ENCODE data around the gene ICOS.
"Not testable (repeated sequence)": the region's sequence is repeated elsewhere in the genome, so short reads cannot be mapped to it uniquely, and the experiment has no call there.

The ICOS gene

GRCh38 chr2:203973000-203973399 is 36.4 kb downstream of the ICOS start:
- no peak for DNase-seq (ENCODE audit: low read depth in 2 of 3, low spot score in 1 of 3)

GRCh38 chr2:203973676-203974075 is 37.1 kb downstream of the ICOS start:
- no peak for DNase-seq (ENCODE audit: low read depth in 2 of 3, low spot score in 1 of 3)

GRCh38 chr2:203975912-203976311 is 39.3 kb downstream of the ICOS start:
- DNase-seq (ENCODE audit: low read depth in 2 of 3, low spot score in 1 of 3): no peak

- no peak for DNase-seq (ENCODE audit: low read depth in 2 of 3, low spot score in 1 of 3)
These were observed 45.7 kb downstream of the ICOS start for GRCh38 chr2:203982276-203982675.

GRCh38 chr2:203983064-203983715 is 46.6 kb downstream of the ICOS start:
- DNase-seq (ENCODE audit: low read depth in 2 of 3, low spot score in 1 of 3): no peak

GRCh38 chr2:203985978-203986377 is 49.4 kb downstream of the ICOS start:
- DNase-seq (ENCODE audit: low read depth in 2 of 3, low spot score in 1 of 3): not testable (repeated sequence)

GRCh38 chr2:203987959-203988358 is 51.4 kb downstream of the ICOS start:
- no peak for DNase-seq (ENCODE audit: low read depth in 2 of 3, low spot score in 1 of 3)

GRCh38 chr2:203988500-203989260 is 52.1 kb downstream of the ICOS start:
- no peak for DNase-seq (ENCODE audit: low read depth in 2 of 3, low spot score in 1 of 3)

GRCh38 chr2:203989521-203989920 is 53.0 kb downstream of the ICOS start:
- no peak for DNase-seq (ENCODE audit: low read depth in 2 of 3, low spot score in 1 of 3)

GRCh38 chr2:203992509-203992908 is 55.9 kb downstream of the ICOS start:
- no peak for DNase-seq (ENCODE audit: low read depth in 2 of 3, low spot score in 1 of 3)

GRCh38 chr2:203993011-203993410 is 56.4 kb downstream of the ICOS start:
- no peak for DNase-seq (ENCODE audit: low read depth in 2 of 3, low spot score in 1 of 3)

GRCh38 chr2:203993560-203993959 is 57.0 kb downstream of the ICOS start:
- DNase-seq (ENCODE audit: low read depth in 2 of 3, low spot score in 1 of 3): no peak

- no peak for DNase-seq (ENCODE audit: low read depth in 2 of 3, low spot score in 1 of 3)
These were observed 58.2 kb downstream of the ICOS start for GRCh38 chr2:203994735-203995134.

GRCh38 chr2:203996692-203997091 is 60.1 kb downstream of the ICOS start:
- no peak for DNase-seq (ENCODE audit: low read depth in 2 of 3, low spot score in 1 of 3)

GRCh38 chr2:203997481-203997880 is 60.9 kb downstream of the ICOS start:
- no peak for DNase-seq (ENCODE audit: low read depth in 2 of 3, low spot score in 1 of 3)

- no peak for DNase-seq (ENCODE audit: low read depth in 2 of 3, low spot score in 1 of 3)
These were observed 61.6 kb downstream of the ICOS start for GRCh38 chr2:203997980-203998809.

- no peak for DNase-seq (ENCODE audit: low read depth in 2 of 3, low spot score in 1 of 3)
These were observed 63.3 kb downstream of the ICOS start for GRCh38 chr2:203999835-204000234.

GRCh38 chr2:204000446-204000845 is 63.9 kb downstream of the ICOS start:
- no peak for DNase-seq (ENCODE audit: low read depth in 2 of 3, low spot score in 1 of 3)

- no peak for DNase-seq (ENCODE audit: low read depth in 2 of 3, low spot score in 1 of 3)
These were observed 66.9 kb downstream of the ICOS start for GRCh38 chr2:204003276-204003990.

- no peak for DNase-seq (ENCODE audit: low read depth in 2 of 3, low spot score in 1 of 3)
These were observed 68.3 kb downstream of the ICOS start for GRCh38 chr2:204004912-204005311.

Measured in stimulated activated CD4-positive, alpha-beta T cell treated with anti-CD3 and anti-CD28 coated beads, Interleukin-12 subunit alpha, Interleukin-12 subunit beta, amount 100 ng/mL, for 48 hours (primary cell).